Measurements from ENCODE around the gene ARID3C.

Gene ARID3C, protein sequence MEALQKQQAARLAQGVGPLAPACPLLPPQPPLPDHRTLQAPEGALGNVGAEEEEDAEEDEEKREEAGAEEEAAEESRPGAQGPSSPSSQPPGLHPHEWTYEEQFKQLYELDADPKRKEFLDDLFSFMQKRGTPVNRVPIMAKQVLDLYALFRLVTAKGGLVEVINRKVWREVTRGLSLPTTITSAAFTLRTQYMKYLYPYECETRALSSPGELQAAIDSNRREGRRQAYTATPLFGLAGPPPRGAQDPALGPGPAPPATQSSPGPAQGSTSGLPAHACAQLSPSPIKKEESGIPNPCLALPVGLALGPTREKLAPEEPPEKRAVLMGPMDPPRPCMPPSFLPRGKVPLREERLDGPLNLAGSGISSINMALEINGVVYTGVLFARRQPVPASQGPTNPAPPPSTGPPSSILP

DNA sequence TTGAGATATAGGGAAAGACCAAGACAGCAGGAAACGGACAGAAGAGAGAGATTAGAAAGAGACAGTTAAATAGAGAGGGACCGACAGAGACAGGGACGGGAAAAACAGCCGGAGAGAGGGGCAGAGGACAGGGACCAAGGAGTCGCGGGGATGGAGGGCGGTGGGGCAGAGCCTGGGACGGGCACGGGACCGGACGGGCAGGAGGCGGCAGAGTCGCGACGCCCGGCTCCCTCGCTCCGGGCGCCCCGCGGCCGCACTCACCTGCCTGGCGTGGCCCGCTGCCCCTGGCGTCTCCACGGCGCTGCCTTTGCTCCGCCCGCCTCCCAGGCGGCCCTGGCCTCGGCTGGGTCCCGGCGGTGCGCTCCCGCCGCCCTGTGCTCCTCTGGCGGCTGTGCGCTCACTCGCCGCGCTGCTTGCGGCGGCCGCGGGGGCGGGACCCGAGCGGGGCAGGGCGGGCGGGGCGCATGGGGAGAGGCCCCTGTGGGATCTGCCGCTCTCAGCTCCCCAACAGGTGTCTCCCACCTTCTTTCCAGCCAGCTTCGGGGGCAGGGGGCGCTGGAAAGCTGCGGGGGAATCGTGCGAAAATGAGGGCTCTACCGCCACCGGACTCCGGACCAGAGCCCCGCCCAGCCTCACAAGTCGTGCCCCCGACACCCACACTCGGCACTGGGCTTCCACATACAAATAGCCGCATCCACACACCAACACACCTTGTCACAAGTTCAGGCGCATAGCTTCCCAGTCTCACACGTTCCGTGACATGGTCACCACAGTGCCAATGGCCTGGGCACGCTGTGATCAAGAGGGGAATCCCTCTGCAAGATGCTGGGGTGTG is at the start of gene ARID3C:
Gene ARID3C, minus strand, starts transcription at position 411 of the 835 bp plus-strand sequence. CDS start 1,052 bp downstream, outside the sequence.
- Mint-ChIP-seq H3K9me3 (no peaks in the 10 kb centered on the region), H3K4me3 (peak within 1 kb of the TSS; percentile 79 to 83)
- DNase-seq: peak; percentile 15

DNA sequence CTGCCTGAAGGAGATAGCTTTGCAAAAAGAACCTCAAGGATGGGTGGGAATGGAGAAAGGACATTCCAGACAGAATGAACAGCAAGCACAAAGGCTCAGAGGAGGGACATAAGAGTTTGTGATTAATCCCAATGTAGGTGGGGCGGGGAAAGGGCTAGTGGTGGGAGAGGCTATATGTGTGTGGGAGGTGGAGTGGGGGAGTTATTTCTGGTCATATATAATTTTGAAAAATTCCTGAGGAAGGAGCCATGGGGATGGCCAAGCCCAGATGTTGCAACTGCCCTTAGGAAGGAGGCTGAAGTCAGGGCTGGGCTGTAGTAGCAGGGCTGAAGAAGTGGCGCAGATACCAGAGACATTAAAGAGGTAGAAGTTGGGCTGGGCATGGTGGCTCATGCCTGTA is 47.0 kb upstream of the ARID3C start:
- Mint-ChIP-seq H3K4me1 (no peaks in the 10 kb centered on the region), H3K36me3 (peaks cover 0 to 2% of the 10 kb centered on the region in 2 donors), H3K27ac (no peak overlapping the region), H3K4me3 (no peak overlapping the region), H3K27me3 (peaks cover 0 to 4% of the 10 kb centered on the region in 2 donors), H3K9me3 (peaks cover 0 to 2% of the 10 kb centered on the region in 2 donors)
- DNase-seq (no peak), ATAC-seq (replicated peaks) (no peak)

More for the DNA sequence above, at the start of gene ARID3C:
- peak; percentile 76 to 79 for ATAC-seq (replicated peaks)
- H3K36me3 Mint-ChIP-seq: peaks cover 2 to 11% of the 10 kb centered on the region in 2 donors
- peak within 1 kb of the TSS; percentile 40 for H3K27ac Mint-ChIP-seq
- peaks cover 57 to 66% of the 10 kb centered on the region in 2 donors for H3K27me3 Mint-ChIP-seq
- peaks cover 19 to 24% of the 10 kb centered on the region in 2 donors for H3K4me1 Mint-ChIP-seq

DNA sequence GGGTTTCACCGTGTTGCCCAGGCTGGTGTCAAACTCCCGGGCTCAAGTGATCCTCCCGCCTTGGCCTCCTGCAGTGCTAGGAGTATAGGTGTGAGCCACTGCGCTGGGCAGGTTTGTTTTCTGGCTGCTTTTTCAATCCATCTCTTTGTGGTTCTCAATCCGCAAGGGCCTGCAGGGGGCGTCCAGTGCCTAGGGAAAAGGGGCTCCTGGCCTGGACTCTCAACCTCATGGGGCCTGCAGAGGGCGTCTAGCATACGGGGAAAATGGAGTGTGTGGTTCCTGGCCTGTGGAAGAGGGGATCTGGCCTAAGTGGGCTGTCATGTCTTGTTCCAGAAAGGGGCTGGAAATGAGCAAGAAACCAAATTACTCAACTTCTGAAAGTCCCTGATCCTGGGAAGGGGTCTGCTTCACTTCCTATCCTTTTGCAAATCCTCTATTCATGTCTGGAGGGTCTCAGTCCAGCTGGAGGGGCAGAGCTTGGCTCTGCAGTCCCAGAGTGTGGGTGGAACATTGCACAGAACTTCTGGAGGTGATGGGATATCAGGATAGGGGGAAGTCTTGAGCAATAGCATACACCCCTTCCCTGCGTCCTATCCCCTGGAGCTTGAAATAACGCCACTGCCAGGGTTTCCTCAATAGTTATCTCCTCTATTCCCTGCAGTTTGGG is 46.3 kb upstream of the ARID3C start:
- DNase-seq (peak; percentile 26), ATAC-seq (replicated peaks) (peak; percentile 73 to 80)
- H3K9me3 Mint-ChIP-seq: peaks cover 0 to 3% of the 10 kb centered on the region in 2 donors
- H3K36me3 Mint-ChIP-seq: peaks cover 0 to 7% of the 10 kb centered on the region in 2 donors
- H3K4me1 Mint-ChIP-seq: no peaks in the 10 kb centered on the region
- H3K27me3 Mint-ChIP-seq: peaks cover 0 to 4% of the 10 kb centered on the region in 2 donors
- no peak overlapping the region for H3K4me3 Mint-ChIP-seq
- no peak overlapping the region for H3K27ac Mint-ChIP-seq

DNA sequence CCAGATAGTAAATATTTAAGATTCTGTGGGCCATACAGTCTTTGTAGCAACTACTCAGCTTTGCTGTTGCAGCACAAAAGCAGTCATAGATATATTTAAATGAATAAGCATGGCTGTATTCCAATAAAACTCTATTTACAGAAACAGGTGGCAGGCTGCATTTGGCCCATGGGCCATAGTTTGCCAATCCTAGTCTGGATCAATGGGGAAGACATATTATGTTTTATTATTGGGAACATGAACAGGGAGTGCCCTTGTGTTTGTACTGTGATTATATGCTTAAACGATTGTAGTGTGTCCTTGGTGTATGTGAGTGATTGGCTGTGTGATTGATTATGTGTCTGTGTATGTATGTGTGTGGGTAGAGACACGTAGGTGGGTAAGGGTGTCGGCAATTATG is 45.6 kb upstream of the ARID3C start:
- Mint-ChIP-seq H3K4me1 (no peaks in the 10 kb centered on the region), H3K9me3 (peaks cover 4 to 5% of the 10 kb centered on the region in 2 donors), H3K27ac (no peak overlapping the region), H3K4me3 (no peak overlapping the region), H3K36me3 (peaks cover 2 to 12% of the 10 kb centered on the region in 2 donors), H3K27me3 (peaks cover 0 to 4% of the 10 kb centered on the region in 2 donors)
- ATAC-seq (replicated peaks) (no peak), DNase-seq (no peak)

DNA sequence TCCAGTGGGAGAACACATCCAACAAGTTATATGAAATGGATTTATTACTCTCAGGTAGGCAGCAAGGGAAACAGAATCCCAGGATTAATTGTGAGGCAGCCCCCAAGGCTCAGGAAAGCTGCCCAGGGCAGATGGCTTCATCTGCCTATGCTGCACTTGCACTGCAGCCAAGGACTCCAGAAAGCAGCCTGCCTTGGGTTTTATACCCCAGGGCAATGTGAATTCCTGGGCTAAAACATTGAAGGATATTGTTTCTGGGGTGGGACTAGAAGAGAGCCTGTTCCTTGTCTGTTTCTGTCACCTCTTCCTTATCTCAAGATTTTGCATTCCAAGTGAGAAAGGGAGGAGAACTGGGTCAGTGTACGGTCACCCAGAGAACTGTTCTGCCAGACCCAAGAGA is 42.4 kb upstream of the ARID3C start:
- H3K27ac Mint-ChIP-seq: no peak overlapping the region

DNA sequence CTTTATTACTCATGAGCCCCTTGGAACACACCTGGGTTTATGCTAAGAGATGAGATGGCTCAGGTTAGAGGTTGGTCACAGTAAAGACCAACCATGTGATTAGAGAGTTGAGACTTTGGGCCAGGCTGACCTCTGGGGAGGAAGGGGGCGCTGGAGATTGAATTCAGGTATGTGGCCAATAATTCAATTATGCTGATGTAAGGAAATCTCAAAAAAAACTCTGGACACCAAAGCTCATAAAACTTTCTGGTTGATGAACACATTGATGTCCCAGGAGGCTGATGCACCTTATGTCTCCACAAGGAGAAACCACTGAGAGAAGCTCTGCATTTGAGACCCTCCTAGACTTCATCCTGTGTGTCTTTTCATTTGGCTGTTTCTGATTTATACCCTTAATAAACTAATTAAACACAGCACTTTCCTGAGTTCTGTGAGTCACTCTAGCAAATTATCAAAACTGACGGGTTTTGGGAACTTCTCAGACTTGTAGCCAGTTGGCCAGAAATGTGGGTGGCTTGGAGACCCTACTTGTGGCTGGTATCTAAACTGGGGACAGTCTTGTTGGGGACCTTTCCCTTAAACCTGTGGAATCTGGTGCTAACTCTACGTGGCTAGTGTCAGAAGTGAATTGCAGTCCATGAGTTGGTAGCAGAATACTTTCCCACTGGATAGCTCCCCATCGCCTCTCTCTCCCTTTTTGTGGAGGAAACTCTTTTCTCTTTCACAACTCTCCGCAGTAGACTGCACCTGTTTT is 41.1 kb upstream of the ARID3C start:
- DNase-seq: no peak
- no peak for ATAC-seq (replicated peaks)
- H3K27me3 Mint-ChIP-seq: peaks cover 0 to 4% of the 10 kb centered on the region in 2 donors
- peaks cover 2 to 8% of the 10 kb centered on the region in 2 donors for H3K4me1 Mint-ChIP-seq
- no peak overlapping the region for H3K4me3 Mint-ChIP-seq
- peaks cover 11% of the 10 kb centered on the region in 2 donors for H3K9me3 Mint-ChIP-seq
- no peak overlapping the region for H3K27ac Mint-ChIP-seq
- peaks cover 6 to 17% of the 10 kb centered on the region in 2 donors for H3K36me3 Mint-ChIP-seq

More for the DNA sequence above, 42.4 kb upstream of the ARID3C start:
- H3K4me1 Mint-ChIP-seq: no peaks in the 10 kb centered on the region
- DNase-seq: no peak
- peaks cover 0 to 4% of the 10 kb centered on the region in 2 donors for H3K27me3 Mint-ChIP-seq
- H3K4me3 Mint-ChIP-seq: no peak overlapping the region
- H3K9me3 Mint-ChIP-seq: peaks cover 11% of the 10 kb centered on the region in 2 donors
- H3K36me3 Mint-ChIP-seq: peaks cover 6 to 17% of the 10 kb centered on the region in 2 donors
- ATAC-seq (replicated peaks): no peak

DNA sequence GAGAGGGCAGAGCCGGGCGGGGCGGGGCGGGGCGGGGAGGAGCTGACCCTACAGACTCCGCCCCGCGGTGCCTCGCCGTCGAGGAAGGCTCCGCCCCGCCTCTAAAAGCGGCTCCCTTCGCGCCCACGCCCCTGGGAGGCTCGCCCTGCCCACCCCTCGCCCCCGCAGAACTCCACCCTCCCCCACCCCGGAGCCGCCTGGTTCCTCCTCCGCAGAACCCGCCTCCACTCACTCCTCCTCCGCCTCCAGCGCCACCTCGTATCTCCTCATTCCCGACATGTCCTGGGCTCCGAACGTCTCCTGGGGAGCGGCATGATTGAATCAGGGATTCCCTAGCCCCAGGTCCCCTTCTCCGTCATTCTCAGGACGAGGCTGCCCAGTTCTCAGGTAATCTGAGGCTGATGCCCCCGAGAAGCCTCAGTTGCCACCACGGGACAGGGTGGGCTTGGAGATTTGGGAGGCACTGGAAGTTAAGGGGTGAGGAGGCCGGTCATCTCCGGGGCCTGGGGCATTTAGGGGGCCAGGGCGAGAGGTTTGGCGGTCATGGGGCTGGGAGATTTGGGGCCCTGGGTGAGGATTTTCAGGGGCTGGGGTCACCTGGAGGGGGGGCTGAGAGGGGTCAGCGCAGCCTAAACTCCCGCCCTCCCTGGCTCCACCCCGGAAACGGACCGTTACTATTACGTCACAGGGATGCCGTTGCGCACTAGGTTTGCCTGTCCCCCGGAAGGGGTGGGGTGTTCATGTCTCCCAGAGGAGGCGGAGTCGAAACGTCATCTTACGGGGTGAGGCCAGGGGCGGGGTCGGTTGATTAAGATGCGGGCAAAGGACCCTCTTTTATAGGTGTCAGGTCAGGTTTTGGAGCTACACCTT is 36.8 kb upstream of the ARID3C start:
- peak; percentile 79 for DNase-seq
- Mint-ChIP-seq H3K4me1 (peaks cover 10 to 21% of the 10 kb centered on the region in 2 donors), H3K27me3 (no peaks in the 10 kb centered on the region), H3K9me3 (peaks cover 9 to 11% of the 10 kb centered on the region in 2 donors), H3K27ac (peak overlapping the region; percentile 90), H3K36me3 (peaks cover 9 to 21% of the 10 kb centered on the region in 2 donors), H3K4me3 (peak overlapping the region; percentile 90 to 93)
- peak; percentile 80 to 84 for ATAC-seq (replicated peaks)

DNA sequence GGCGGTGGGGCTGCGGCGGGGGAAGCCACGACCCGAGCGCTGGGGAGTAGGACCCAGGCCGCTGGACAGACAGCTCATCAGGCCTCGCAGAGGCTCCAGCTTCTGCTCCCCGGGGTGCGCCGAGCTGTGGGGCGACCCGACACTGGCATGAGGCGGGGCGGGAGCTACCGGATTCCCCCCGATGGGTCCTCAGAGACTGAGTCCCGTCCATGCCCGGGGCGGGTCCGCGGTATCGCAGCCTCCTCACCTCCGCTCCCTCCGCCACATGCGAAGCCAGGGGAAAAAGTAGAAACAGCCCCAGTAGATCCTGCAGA is 36.2 kb upstream of the ARID3C start:
- Mint-ChIP-seq H3K36me3 (peaks cover 12 to 21% of the 10 kb centered on the region in 2 donors), H3K4me1 (peaks cover 10 to 21% of the 10 kb centered on the region in 2 donors), H3K27ac (peak overlapping the region; percentile 90), H3K4me3 (peak overlapping the region; percentile 90 to 93), H3K9me3 (peaks cover 9 to 11% of the 10 kb centered on the region in 2 donors), H3K27me3 (no peaks in the 10 kb centered on the region)
- ATAC-seq (replicated peaks): peak; percentile 29 to 31
- no peak for DNase-seq

DNA sequence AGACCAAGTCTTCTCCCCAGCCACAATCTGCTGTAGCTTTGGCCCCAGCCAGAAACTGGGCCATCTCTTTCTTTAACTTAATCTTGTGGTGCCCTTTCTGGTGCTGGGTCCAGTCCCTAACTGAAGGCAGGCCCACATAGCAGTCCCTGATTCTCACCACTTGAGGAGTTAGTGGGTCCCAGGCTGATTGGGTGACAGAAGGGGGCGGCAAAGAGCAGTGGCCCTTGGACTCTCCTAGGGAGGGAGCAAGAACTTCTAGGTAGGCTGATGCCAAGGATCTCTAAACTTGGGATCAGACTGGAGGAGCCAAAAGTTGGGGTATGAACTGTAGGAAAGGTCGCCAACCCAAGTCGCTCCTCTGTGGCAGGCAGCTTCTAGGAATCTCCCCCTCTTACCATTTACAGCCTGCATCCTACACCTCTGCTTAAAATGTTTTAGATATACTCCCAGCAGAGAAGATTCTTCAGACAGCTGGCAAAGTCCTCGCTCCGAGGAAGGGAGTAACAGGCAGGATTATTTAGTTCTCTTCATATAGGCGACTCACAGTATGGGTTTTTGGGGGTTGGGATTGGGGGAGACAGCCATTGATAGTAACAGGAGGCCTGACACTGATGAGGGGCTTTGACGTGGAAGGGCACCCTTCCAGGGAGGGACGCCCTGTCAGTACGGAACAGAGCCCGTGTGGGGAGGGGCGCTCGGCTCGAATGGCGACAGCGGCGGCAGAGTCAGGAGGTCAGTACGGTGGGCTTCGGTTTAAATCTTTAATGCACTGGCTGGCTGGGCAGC is 35.6 kb upstream of the ARID3C start:
- H3K27ac Mint-ChIP-seq: peak overlapping the region; percentile 90
- ATAC-seq (replicated peaks) (peak; percentile 72 to 74), DNase-seq (peak; percentile 64)
- H3K4me1 Mint-ChIP-seq: peaks cover 10 to 21% of the 10 kb centered on the region in 2 donors
- H3K36me3 Mint-ChIP-seq: peaks cover 10 to 17% of the 10 kb centered on the region in 2 donors
- peaks cover 6 to 7% of the 10 kb centered on the region in 2 donors for H3K9me3 Mint-ChIP-seq
- H3K27me3 Mint-ChIP-seq: no peaks in the 10 kb centered on the region
- peak overlapping the region; percentile 90 to 93 for H3K4me3 Mint-ChIP-seq

DNA sequence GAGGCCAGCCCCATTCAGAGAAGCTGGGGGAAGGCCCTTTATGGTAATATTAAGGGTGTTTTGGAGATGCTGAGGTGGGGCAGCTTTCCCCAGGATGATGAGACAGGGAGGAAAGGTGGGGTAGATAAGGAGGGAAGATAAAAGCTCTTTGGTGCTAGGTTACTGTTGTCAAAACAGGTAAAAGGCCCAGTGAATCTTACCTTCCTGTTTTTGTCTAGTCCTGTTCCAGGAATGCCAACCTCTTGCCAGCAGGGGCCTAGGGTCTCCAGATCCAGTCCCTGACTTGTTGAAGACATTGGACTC is 34.4 kb upstream of the ARID3C start:
- Mint-ChIP-seq H3K4me3 (no peak overlapping the region), H3K36me3 (peaks cover 6 to 11% of the 10 kb centered on the region in 2 donors), H3K9me3 (no peaks in the 10 kb centered on the region), H3K27me3 (no peaks in the 10 kb centered on the region), H3K4me1 (peaks cover 10 to 21% of the 10 kb centered on the region in 2 donors), H3K27ac (no peak overlapping the region)
- no peak for DNase-seq
- no peak for ATAC-seq (replicated peaks)

DNA sequence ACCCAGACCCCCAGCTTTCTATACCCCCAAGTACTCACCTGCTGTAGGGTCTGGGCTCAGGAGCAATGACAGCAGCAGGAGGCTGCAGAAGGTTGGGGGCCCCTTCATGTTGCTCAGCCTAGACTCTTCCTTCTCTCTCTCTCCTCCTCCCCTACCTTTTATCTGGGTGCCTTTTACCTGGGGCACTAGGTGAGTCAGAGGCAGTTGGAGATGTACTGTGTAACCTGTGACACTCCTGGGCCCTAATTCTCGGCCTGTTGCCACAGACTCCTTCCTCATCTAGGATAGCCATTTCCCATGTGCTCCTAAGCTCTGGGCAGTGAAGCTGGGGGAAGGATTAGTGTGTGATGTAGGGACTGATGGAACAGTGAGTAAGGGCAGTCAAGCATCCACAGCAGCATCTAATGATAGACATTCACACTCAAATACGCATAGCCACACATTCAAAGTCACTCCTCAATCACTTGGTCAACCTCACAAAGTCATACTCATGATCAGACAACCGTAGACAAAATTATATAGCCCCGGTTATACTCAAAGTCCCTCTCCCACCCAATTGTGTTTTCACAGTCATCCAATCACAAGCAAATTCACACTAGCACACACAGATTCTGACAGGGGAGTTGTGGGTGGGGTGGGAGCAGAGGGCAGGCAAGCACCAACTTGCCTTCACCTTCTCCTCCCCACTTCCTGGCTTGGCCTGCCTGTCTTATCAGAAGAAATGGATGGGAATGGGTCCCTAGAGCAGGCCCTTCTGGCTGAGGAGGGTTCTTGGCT is 33.8 kb upstream of the ARID3C start, which contains the start of gene CCL27:
Gene CCL27, minus strand, starts transcription at position 132 of the 777 bp plus-strand sequence. Its CDS starts 24 bp downstream, at position 108.
- DNase-seq: no peak
- Mint-ChIP-seq H3K9me3 (no peaks in the 10 kb centered on the region), H3K27me3 (no peaks in the 10 kb centered on the region), H3K27ac (no peak within 1 kb of the TSS), H3K36me3 (peaks cover 6 to 11% of the 10 kb centered on the region in 2 donors), H3K4me1 (peaks cover 10 to 21% of the 10 kb centered on the region in 2 donors), H3K4me3 (no peak within 1 kb of the TSS)
- ATAC-seq (replicated peaks): no peak

Data from stimulated activated naive B cell treated with anti-CD40 and anti-IgM and Interleukin-4, amounts not matched to agents 10 μg/mL and 1 μg/mL and 100 μg/mL, for 72 hours (primary cell).